Peyer's patch (tissue), 4 donors: ENCODE data around the gene KLHL33.

Experiments
- CTCF ChIP-seq, 6 experiments: fragments of 450-650 bp in 4 of 6; fragments of 200-600 bp in 2 of 6; sonication (generic) in 1 of 6; IDR thresholded peaks; one replicate each; pipeline ENCODE4 v1.5.1; 2017 to 2019; ENCODE audit warnings: antibody characterized with exemption in 6 of 6, mild to moderate bottlenecking in 3 of 6, moderate library complexity in 1 of 6
- POLR2A ChIP-seq, 2 donors: fragments of 450-650 bp; IDR thresholded peaks; one replicate each; pipeline ENCODE4 v1.5.1; 2017; ENCODE audit warnings: antibody characterized with exemption in 2 of 2, mild to moderate bottlenecking in 2 of 2, moderate library complexity in 2 of 2

GRCh38 chr14:20391505-20391904 is 44.5 kb downstream of the KLHL33 start:
- TF ChIP-seq CTCF (IDR thresholded peaks at IDR 0.05) (no peak), POLR2A (IDR thresholded peaks at IDR 0.05) (no peak)
